OCI-LY3 (cell line): ENCODE results near the gene FDX2.

Experiments used
- EZH2phosphoT487 ChIP-seq: fragments of 200-600 bp; shearing (Covaris generic); IDR thresholded peaks from 2 replicates; pipeline ENCODE4 v1.6.1; 2018; ENCODE audit warnings: antibody characterized with exemption, mixed run types, low read depth
- TF ChIP-seq, protein P1 (sequence below): fragments of 200-600, 300-600 bp; sonication (generic); IDR thresholded peaks from 2 replicates; pipeline ENCODE4 v1.5.1; 2014; ENCODE audit warnings: antibody characterized with exemption, low read length, low read depth

DNA sequence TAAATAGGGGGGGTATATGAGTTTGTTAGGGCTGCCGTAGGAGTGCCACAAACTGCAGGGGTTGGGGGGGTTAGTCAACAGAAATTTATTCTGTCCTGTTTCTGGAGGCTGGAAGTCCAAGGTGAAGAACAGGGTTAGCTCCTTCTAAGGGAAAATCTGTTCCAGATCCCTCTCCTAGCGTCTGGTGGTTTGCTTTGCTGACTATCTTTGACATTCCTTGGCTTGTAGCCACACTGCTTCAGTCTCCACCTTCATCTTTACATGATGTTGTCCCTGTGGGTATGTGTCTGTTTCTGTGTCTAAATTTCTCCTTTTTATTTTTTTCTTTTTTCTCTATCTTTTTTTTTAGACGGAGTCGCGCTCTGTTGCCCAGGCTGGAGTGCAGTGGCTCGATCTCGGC is 53.0 kb downstream of the FDX2 start:
- TF ChIP-seq, protein P1, sequence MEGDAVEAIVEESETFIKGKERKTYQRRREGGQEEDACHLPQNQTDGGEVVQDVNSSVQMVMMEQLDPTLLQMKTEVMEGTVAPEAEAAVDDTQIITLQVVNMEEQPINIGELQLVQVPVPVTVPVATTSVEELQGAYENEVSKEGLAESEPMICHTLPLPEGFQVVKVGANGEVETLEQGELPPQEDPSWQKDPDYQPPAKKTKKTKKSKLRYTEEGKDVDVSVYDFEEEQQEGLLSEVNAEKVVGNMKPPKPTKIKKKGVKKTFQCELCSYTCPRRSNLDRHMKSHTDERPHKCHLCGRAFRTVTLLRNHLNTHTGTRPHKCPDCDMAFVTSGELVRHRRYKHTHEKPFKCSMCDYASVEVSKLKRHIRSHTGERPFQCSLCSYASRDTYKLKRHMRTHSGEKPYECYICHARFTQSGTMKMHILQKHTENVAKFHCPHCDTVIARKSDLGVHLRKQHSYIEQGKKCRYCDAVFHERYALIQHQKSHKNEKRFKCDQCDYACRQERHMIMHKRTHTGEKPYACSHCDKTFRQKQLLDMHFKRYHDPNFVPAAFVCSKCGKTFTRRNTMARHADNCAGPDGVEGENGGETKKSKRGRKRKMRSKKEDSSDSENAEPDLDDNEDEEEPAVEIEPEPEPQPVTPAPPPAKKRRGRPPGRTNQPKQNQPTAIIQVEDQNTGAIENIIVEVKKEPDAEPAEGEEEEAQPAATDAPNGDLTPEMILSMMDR, result no peak
- no peak for TF ChIP-seq EZH2phosphoT487
